ENCODE results near the gene PER2.
A peak's percentile ranks its signal among the peaks of the same experiment; 100 is the strongest.
"Not testable (repeated sequence)": the region's sequence is repeated elsewhere in the genome, so short reads cannot be mapped to it uniquely, and the experiment has no call there.

The PER2 gene

GRCh38 chr2:238287737-238288649 is at the start of gene PER2:
PER2 (minus strand) TSS chr2:238288610; CDS start chr2:238277936, 10,674 bp downstream.
- DNase-seq (ENCODE audit: low spot score): peak; percentile 27

- no peak for DNase-seq (ENCODE audit: low spot score)
These were observed 49.4 kb upstream of the PER2 start for GRCh38 chr2:238337846-238338245.

- DNase-seq (ENCODE audit: low spot score): no peak
These were observed 48.5 kb upstream of the PER2 start for GRCh38 chr2:238336793-238337444.

- no peak for DNase-seq (ENCODE audit: low spot score)
These were observed 47.7 kb upstream of the PER2 start for GRCh38 chr2:238336151-238336550.

- not testable (repeated sequence) for DNase-seq (ENCODE audit: low spot score)
These were observed 47.2 kb upstream of the PER2 start for GRCh38 chr2:238335591-238335990.

GRCh38 chr2:238334885-238335284 is 46.5 kb upstream of the PER2 start:
- DNase-seq (ENCODE audit: low spot score): no peak

- no peak for DNase-seq (ENCODE audit: low spot score)
These were observed 43.5 kb upstream of the PER2 start for GRCh38 chr2:238331916-238332315.

- DNase-seq (ENCODE audit: low spot score): no peak
These were observed 42.0 kb upstream of the PER2 start for GRCh38 chr2:238330391-238330790.

- DNase-seq (ENCODE audit: low spot score): no peak
These were observed 39.3 kb upstream of the PER2 start for GRCh38 chr2:238327751-238328150.

- no peak for DNase-seq (ENCODE audit: low spot score)
These were observed 38.5 kb upstream of the PER2 start for GRCh38 chr2:238326801-238327365.

- DNase-seq (ENCODE audit: low spot score): no peak
These were observed 37.3 kb upstream of the PER2 start for GRCh38 chr2:238325694-238326093.

GRCh38 chr2:238324248-238324647 is 35.8 kb upstream of the PER2 start:
- not testable (repeated sequence) for DNase-seq (ENCODE audit: low spot score)

- no peak for DNase-seq (ENCODE audit: low spot score)
These were observed 33.6 kb upstream of the PER2 start for GRCh38 chr2:238322001-238322411.

GRCh38 chr2:238321467-238321866 is 33.1 kb upstream of the PER2 start:
- DNase-seq (ENCODE audit: low spot score): no peak

GRCh38 chr2:238320648-238321281 is 32.4 kb upstream of the PER2 start:
- DNase-seq (ENCODE audit: low spot score): no peak

- peak; percentile 85 for DNase-seq (ENCODE audit: low spot score)
These were observed 31.8 kb upstream of the PER2 start, which contains the start of gene TRAF3IP1 for GRCh38 chr2:238320246-238320647. TRAF3IP1 (plus strand) TSS chr2:238320518; CDS start chr2:238320663, 145 bp downstream.

GRCh38 chr2:238315031-238315595 is 26.7 kb upstream of the PER2 start:
- DNase-seq (ENCODE audit: low spot score): no peak

- DNase-seq (ENCODE audit: low spot score): no peak
These were observed 26.2 kb upstream of the PER2 start for GRCh38 chr2:238314576-238314975.

GRCh38 chr2:238313991-238314350 is 25.6 kb upstream of the PER2 start:
- no peak for DNase-seq (ENCODE audit: low spot score)

- no peak for DNase-seq (ENCODE audit: low spot score)
These were observed 25.0 kb upstream of the PER2 start for GRCh38 chr2:238313289-238313990.

GRCh38 chr2:238310721-238311120 is 22.3 kb upstream of the PER2 start:
- not testable (repeated sequence) for DNase-seq (ENCODE audit: low spot score)
